ENCODE measurements around the gene DIAPH1.

DNA sequence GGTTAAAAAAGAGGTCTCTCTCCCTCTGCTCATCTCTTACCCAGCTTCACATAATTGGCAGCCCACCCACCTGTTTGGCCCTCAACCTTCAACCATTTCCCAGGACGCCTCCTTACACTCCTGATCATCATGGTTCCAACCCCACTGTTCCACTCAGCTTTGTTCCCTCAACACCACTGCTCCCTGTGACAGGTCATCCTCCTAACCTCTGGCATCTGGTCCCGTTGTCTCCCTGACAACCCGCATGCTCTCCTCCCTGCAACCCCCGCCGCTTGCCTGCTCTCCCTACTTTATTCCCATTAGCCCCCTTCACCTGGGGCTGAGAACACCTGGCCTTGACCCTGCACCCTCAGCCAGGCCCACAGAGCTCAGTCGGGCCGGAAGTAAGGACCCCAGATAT, 117.0 kb downstream of the DIAPH1 start:
- no peak for TF ChIP-seq POLR2A (IDR thresholded peaks at IDR 0.05; ENCODE audit: low read depth, low read length)
- TF ChIP-seq SPI1 (IDR thresholded peaks at IDR 0.05; ENCODE audit: low read depth, low read length) = no peak

Measured in GM12891 (cell line).